PC-9 (cell line): ENCODE measurements around the gene GALNT2. TPM values are rescaled to one million over a fixed set of nuclear protein-coding genes. Genes with fewer than 3 reads are reported as not detected.

Experiments used
- BruUV-seq: library from RNA; stranded (reverse); fragments of 400-500 nt; replicated peaks from 2 replicates; lab custom pipeline; 2021; lab: Mats Ljungman, UMichigan
- CTCF ChIA-PET: fragments of 300-600 bp; sonication (Branson Sonifier 250); formaldehyde crosslinking; loops from one replicate; lab custom pipeline; 2022; ENCODE audit warnings: antibody characterized with exemption; lab: Charles Lee
- POLR2A ChIA-PET: fragments of 300-600 bp; sonication (Branson Sonifier 250); formaldehyde crosslinking; loops from one replicate; lab custom pipeline; 2022; ENCODE audit warnings: antibody characterized with exemption; ENCODE audit not compliant: unreplicated experiment; lab: Charles Lee
- DNase-seq, 2 experiments: peaks; one replicate each; pipeline versions ENCODE4 v3.0.0 to v3.0.0-alpha.2; 2015 to 2022; ENCODE audit warnings: mixed read lengths in 1 of 2
- H2AFZ ChIP-seq: fragments of 200-600 bp; sonication (generic); 2 replicates; pipeline ENCODE4 v1.8.1; 2017; ENCODE audit warnings: antibody characterized with exemption
- H3F3A ChIP-seq: fragments of 200-600 bp; sonication (generic); 2 replicates; pipeline ENCODE4 v1.8.1; 2017; ENCODE audit warnings: antibody characterized with exemption, mild to moderate bottlenecking, low read depth; ENCODE audit not compliant: insufficient read depth
- H3K27ac ChIP-seq: fragments of 200-600 bp; sonication (generic); 2 replicates; pipeline ENCODE4 v1.6.1; 2016; ENCODE audit warnings: mixed run types
- H3K27me3 ChIP-seq: fragments of 200-600 bp; sonication (generic); 2 replicates; pipeline ENCODE4 v1.6.1; 2016; ENCODE audit warnings: low read depth, mixed run types; ENCODE audit not compliant: insufficient read depth
- H3K36me3 ChIP-seq: fragments of 200-600 bp; sonication (generic); 2 replicates; pipeline ENCODE4 v1.6.1; 2016; ENCODE audit warnings: low read depth, mixed run types
- H3K4me1 ChIP-seq: fragments of 200-600 bp; sonication (generic); replicated peaks from 2 replicates; pipeline ENCODE4 v1.6.1; 2016; ENCODE audit warnings: mixed run types; ENCODE audit not compliant: insufficient read depth
- H3K4me2 ChIP-seq: fragments of 200-600 bp; sonication (generic); 2 replicates; pipeline ENCODE4 v1.6.1; 2017; ENCODE audit warnings: mixed run types
- H3K4me3 ChIP-seq: fragments of 200-600 bp; sonication (generic); 2 replicates; pipeline ENCODE4 v1.6.1; 2016; ENCODE audit warnings: mixed run types
- H3K79me2 ChIP-seq: fragments of 200-600 bp; sonication (generic); 2 replicates; pipeline ENCODE4 v1.6.1; 2017; ENCODE audit warnings: low read depth, mixed run types
- H3K9me2 ChIP-seq: fragments of 200-600 bp; sonication (generic); 2 replicates; pipeline ENCODE4 v1.8.1; 2017; ENCODE audit warnings: mild to moderate bottlenecking; ENCODE audit not compliant: insufficient read depth
- H3K9me3 ChIP-seq: fragments of 200-600 bp; sonication (generic); 2 replicates; pipeline ENCODE4 v1.8.1; 2016; ENCODE audit warnings: low read depth; ENCODE audit not compliant: insufficient read depth
- H4K20me1 ChIP-seq: fragments of 200-600 bp; sonication (generic); 2 replicates; pipeline ENCODE4 v1.8.1; 2017; ENCODE audit not compliant: insufficient read depth
- CTCF ChIP-seq: fragments of 200-600 bp; sonication (generic); conservative IDR thresholded peaks from 2 replicates; pipeline ENCODE4 v1.6.1; 2017; ENCODE audit warnings: mixed run types, antibody characterized with exemption, mild to moderate bottlenecking, moderate library complexity
- EZH2 ChIP-seq: fragments of 200-600 bp; sonication (generic); IDR thresholded peaks from 2 replicates; pipeline ENCODE4 v1.8.0; 2017; ENCODE audit warnings: antibody characterized with exemption, low read depth
- intact Hi-C: fragments of 100-400 bp; cut with micrococcal nuclease; formaldehyde crosslinking; loops from one replicate; pipeline ENCODE4 v1.10.0; 2022; ENCODE audit not compliant: unreplicated experiment
- total RNA-seq: library from RNA; stranded (reverse); gene quantifications from 2 replicates; pipeline ENCODE4 v1.2.3, GENCODE V29; 2021

GALNT2 gene
- total RNA-seq, 1 experiment from 2014 or later, result 121 TPM

GRCh38 chr1:230174471-230175162 lies 107.6 kb downstream of the GALNT2 start:
- H3F3A ChIP-seq, result no peaks in the 10 kb centered on the region
- peaks cover 3% of the 10 kb centered on the region; the same call in 1 of the 2 replicates for H4K20me1 ChIP-seq
- intact Hi-C loops, result no loop called here
- POLR2A ChIA-PET, result no interaction called here
- no peaks in the 10 kb centered on the region for H3K36me3 ChIP-seq
- H3K9me2 ChIP-seq, result no peaks in the 10 kb centered on the region
- TF ChIP-seq EZH2 (no peak), CTCF (no peak)
- no peak overlapping the region for H3K4me3 ChIP-seq
- H3K27me3 ChIP-seq, result no peaks in the 10 kb centered on the region
- H3K4me1 ChIP-seq, result no peaks in the 10 kb centered on the region
- H3K79me2 ChIP-seq, result peaks cover 7% of the 10 kb centered on the region
- BruUV-seq, result no TSS peak
- H3K4me2 ChIP-seq, result no peak overlapping the region
- CTCF ChIA-PET, result no interaction called here
- H2AFZ ChIP-seq, result no peak overlapping the region
- no peaks in the 10 kb centered on the region for H3K9me3 ChIP-seq
- no peak overlapping the region for H3K27ac ChIP-seq
- no peak for DNase-seq

GRCh38 chr1:230175163-230175747 lies 108.2 kb downstream of the GALNT2 start:
- peaks cover 3% of the 10 kb centered on the region; the same call in 1 of the 2 replicates for H4K20me1 ChIP-seq
- H2AFZ ChIP-seq, result no peak overlapping the region
- intact Hi-C loops, result no loop called here
- no peak for DNase-seq
- no peaks in the 10 kb centered on the region for H3K36me3 ChIP-seq
- no peak overlapping the region for H3K27ac ChIP-seq
- CTCF ChIA-PET, result no interaction called here
- no peaks in the 10 kb centered on the region for H3K9me2 ChIP-seq
- TF ChIP-seq CTCF (no peak), EZH2 (no peak)
- H3K9me3 ChIP-seq, result no peaks in the 10 kb centered on the region
- BruUV-seq, result no TSS peak
- H3K4me1 ChIP-seq, result no peaks in the 10 kb centered on the region
- H3K79me2 ChIP-seq, result peaks cover under 1% of the 10 kb centered on the region
- POLR2A ChIA-PET, result no interaction called here
- H3K4me3 ChIP-seq, result no peak overlapping the region
- no peak overlapping the region for H3K4me2 ChIP-seq
- no peaks in the 10 kb centered on the region for H3F3A ChIP-seq
- no peaks in the 10 kb centered on the region for H3K27me3 ChIP-seq

DNA sequence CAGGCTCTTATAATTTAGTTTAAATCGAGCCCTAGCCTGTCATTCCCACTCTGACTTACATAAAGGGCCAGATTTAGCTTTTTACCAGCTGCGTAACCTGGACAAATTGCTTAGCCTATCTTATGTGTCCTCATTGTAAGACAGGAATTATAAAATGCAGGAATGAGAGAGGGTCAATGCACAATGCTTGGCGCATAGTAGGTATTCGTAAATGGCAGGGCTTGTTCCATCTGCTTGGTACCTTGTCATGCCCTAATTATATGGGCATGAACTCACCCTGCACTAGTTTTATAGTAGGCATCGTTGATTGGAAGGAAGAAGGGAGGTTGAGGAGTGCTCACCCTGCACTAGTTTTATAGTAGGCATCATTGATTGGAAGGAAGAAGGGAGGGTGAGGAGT lies 108.8 kb downstream of the GALNT2 start:
- no peak for DNase-seq
- no peak overlapping the region for H3K4me3 ChIP-seq
- peaks cover 3% of the 10 kb centered on the region; the same call in 1 of the 2 replicates for H4K20me1 ChIP-seq
- H3K79me2 ChIP-seq, result no peaks in the 10 kb centered on the region; the same call in 1 of the 2 replicates
- H3K27ac ChIP-seq, result no peak overlapping the region
- no TSS peak for BruUV-seq
- no peaks in the 10 kb centered on the region for H3K36me3 ChIP-seq
- TF ChIP-seq CTCF, result no peak
- no peak for TF ChIP-seq EZH2
- POLR2A ChIA-PET, result no interaction called here
- CTCF ChIA-PET, result no interaction called here
- no peaks in the 10 kb centered on the region; the same call in 1 of the 2 replicates for H3F3A ChIP-seq
- no peaks in the 10 kb centered on the region for H3K9me3 ChIP-seq
- H3K4me1 ChIP-seq, result no peaks in the 10 kb centered on the region
- intact Hi-C loops, result no loop called here
- no peaks in the 10 kb centered on the region for H3K9me2 ChIP-seq
- H3K4me2 ChIP-seq, result no peak overlapping the region
- H2AFZ ChIP-seq, result no peak overlapping the region
- no peaks in the 10 kb centered on the region for H3K27me3 ChIP-seq
